Measurements from ENCODE around the gene RNF215.

The RNF215 gene

DNA sequence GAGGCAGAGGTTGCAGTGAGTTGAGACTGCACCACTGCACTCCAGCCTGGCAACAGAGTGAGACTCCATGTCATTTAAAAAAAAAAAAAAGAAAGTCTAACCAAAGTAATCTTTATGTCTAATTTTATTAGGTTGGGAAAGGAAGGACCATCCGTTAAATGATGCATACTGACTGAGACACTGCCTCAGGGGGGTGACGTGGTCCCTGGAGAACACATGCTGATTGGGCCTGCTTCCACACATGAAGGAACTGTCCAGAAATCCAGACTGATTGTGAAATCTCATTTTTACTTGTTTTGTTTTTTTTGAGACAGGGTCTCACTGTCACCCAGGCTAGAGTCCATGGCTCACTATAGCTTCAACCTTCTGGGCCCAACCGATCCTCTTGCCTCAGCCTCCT is 36.0 kb downstream of the RNF215 start:
- H3K4me2 ChIP-seq (ENCODE audit: low read depth, low read length) = no peak overlapping the region
- no peaks in the 10 kb centered on the region for H3K27me3 ChIP-seq (replicated peaks; ENCODE audit: insufficient read depth, low read length)
- H3K79me2 ChIP-seq (ENCODE audit: low read length) = peaks cover 95% of the 10 kb centered on the region
- peaks cover 14% of the 10 kb centered on the region for H3K36me3 ChIP-seq (replicated peaks; ENCODE audit: insufficient read depth, low read length)
- TF ChIP-seq EZH2 (optimal IDR thresholded peaks at IDR 0.05; ENCODE audit: low read depth, low read length) = no peak
- TF ChIP-seq, protein P1, sequence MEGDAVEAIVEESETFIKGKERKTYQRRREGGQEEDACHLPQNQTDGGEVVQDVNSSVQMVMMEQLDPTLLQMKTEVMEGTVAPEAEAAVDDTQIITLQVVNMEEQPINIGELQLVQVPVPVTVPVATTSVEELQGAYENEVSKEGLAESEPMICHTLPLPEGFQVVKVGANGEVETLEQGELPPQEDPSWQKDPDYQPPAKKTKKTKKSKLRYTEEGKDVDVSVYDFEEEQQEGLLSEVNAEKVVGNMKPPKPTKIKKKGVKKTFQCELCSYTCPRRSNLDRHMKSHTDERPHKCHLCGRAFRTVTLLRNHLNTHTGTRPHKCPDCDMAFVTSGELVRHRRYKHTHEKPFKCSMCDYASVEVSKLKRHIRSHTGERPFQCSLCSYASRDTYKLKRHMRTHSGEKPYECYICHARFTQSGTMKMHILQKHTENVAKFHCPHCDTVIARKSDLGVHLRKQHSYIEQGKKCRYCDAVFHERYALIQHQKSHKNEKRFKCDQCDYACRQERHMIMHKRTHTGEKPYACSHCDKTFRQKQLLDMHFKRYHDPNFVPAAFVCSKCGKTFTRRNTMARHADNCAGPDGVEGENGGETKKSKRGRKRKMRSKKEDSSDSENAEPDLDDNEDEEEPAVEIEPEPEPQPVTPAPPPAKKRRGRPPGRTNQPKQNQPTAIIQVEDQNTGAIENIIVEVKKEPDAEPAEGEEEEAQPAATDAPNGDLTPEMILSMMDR (IDR thresholded peaks at IDR 0.05; ENCODE audit: low read length) = no peak
- TF ChIP-seq EZH2phosphoT487 (IDR thresholded peaks at IDR 0.05; ENCODE audit: low read length) = no peak
- H3K9ac ChIP-seq (ENCODE audit: low read length) = no peak overlapping the region
- H3F3A ChIP-seq (ENCODE audit: insufficient read depth, low read length) = no peaks in the 10 kb centered on the region
- peaks cover 5% of the 10 kb centered on the region; the same call in 1 of the 2 replicates for H3K4me1 ChIP-seq (ENCODE audit: low read length)
- no peak overlapping the region for H3K27ac ChIP-seq (ENCODE audit: low read length)
- H2AFZ ChIP-seq (ENCODE audit: low read length) = no peak overlapping the region
- no peaks in the 10 kb centered on the region for H3K9me2 ChIP-seq (replicated peaks; ENCODE audit: insufficient read depth, low read length)
- no peaks in the 10 kb centered on the region for H3K9me3 ChIP-seq (replicated peaks; ENCODE audit: insufficient read depth, low read length)
- DNase-seq = no peak
- no peak overlapping the region for H3K4me3 ChIP-seq (ENCODE audit: low read length)
- H4K20me1 ChIP-seq (ENCODE audit: insufficient read depth, low read length) = no peaks in the 10 kb centered on the region

DNA sequence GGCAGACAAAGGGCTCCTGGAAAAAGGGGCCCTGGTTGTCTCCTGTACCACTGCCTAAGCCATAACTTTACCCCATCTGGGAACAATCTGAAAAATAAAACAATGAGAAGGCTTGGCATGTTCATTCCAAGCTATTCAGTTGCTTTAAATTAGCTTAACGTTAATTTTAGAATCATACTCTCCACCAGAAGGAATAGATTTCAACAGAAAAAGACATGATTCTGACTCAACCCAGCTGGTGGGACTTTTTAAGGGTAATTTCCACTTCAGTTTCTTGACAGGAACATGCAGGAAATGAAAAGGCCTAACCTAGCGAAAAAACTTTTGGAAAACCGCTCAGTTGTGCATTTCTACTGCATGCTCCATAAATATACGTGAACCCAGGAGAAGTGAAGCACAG is 38.4 kb downstream of the RNF215 start:
- H3K4me2 ChIP-seq (ENCODE audit: low read depth, low read length) = no peak overlapping the region
- peaks cover 25% of the 10 kb centered on the region for H3K36me3 ChIP-seq (replicated peaks; ENCODE audit: insufficient read depth, low read length)
- no peaks in the 10 kb centered on the region for H3F3A ChIP-seq (ENCODE audit: insufficient read depth, low read length)
- no peaks in the 10 kb centered on the region for H3K9me3 ChIP-seq (replicated peaks; ENCODE audit: insufficient read depth, low read length)
- no peaks in the 10 kb centered on the region for H3K4me1 ChIP-seq (ENCODE audit: low read length)
- no peak overlapping the region for H3K9ac ChIP-seq (ENCODE audit: low read length)
- no peaks in the 10 kb centered on the region for H3K27me3 ChIP-seq (replicated peaks; ENCODE audit: insufficient read depth, low read length)
- no peaks in the 10 kb centered on the region for H4K20me1 ChIP-seq (ENCODE audit: insufficient read depth, low read length)
- H3K27ac ChIP-seq (ENCODE audit: low read length) = no peak overlapping the region
- TF ChIP-seq EZH2phosphoT487 (IDR thresholded peaks at IDR 0.05; ENCODE audit: low read length) (no peak), EZH2 (optimal IDR thresholded peaks at IDR 0.05; ENCODE audit: low read depth, low read length) (no peak)
- TF ChIP-seq, protein P1 (IDR thresholded peaks at IDR 0.05; ENCODE audit: low read length) = no peak
- H3K79me2 ChIP-seq (ENCODE audit: low read length) = peaks cover 75% of the 10 kb centered on the region
- H3K9me2 ChIP-seq (replicated peaks; ENCODE audit: insufficient read depth, low read length) = no peaks in the 10 kb centered on the region
- no peak for DNase-seq
- no peak overlapping the region for H2AFZ ChIP-seq (ENCODE audit: low read length)
- H3K4me3 ChIP-seq (ENCODE audit: low read length) = no peak overlapping the region

DNA sequence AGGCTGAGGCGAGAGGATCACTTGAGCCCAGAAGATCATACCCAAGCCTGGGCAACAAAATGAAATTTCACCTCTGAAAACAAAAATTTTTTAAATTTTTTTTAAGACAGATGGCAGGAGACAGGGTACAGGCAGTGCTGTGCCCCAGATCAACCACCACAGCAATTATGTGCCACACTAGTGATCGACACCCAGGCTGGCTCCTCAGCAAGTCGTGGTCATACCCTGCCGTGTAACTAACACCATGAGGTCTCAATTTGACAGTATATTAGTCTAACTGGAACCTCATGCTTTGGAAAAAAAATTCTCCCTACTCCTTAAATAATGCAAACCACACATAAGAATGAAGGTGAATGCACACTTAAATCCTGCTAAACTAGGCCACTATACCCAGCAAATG is 38.8 kb downstream of the RNF215 start:
- no peak for DNase-seq
- peaks cover 71% of the 10 kb centered on the region for H3K79me2 ChIP-seq (ENCODE audit: low read length)
- no peaks in the 10 kb centered on the region for H4K20me1 ChIP-seq (ENCODE audit: insufficient read depth, low read length)
- no peaks in the 10 kb centered on the region for H3K27me3 ChIP-seq (replicated peaks; ENCODE audit: insufficient read depth, low read length)
- no peak overlapping the region for H3K9ac ChIP-seq (ENCODE audit: low read length)
- no peak overlapping the region for H3K4me2 ChIP-seq (ENCODE audit: low read depth, low read length)
- H3K4me3 ChIP-seq (ENCODE audit: low read length) = no peak overlapping the region
- H3K4me1 ChIP-seq (ENCODE audit: low read length) = no peaks in the 10 kb centered on the region
- TF ChIP-seq EZH2 (optimal IDR thresholded peaks at IDR 0.05; ENCODE audit: low read depth, low read length) (no peak), EZH2phosphoT487 (IDR thresholded peaks at IDR 0.05; ENCODE audit: low read length) (no peak)
- TF ChIP-seq, protein P1 (IDR thresholded peaks at IDR 0.05; ENCODE audit: low read length) = no peak
- H3K9me3 ChIP-seq (replicated peaks; ENCODE audit: insufficient read depth, low read length) = no peaks in the 10 kb centered on the region
- peaks cover 25% of the 10 kb centered on the region for H3K36me3 ChIP-seq (replicated peaks; ENCODE audit: insufficient read depth, low read length)
- H2AFZ ChIP-seq (ENCODE audit: low read length) = no peak overlapping the region
- H3K9me2 ChIP-seq (replicated peaks; ENCODE audit: insufficient read depth, low read length) = no peaks in the 10 kb centered on the region
- no peak overlapping the region for H3K27ac ChIP-seq (ENCODE audit: low read length)
- H3F3A ChIP-seq (ENCODE audit: insufficient read depth, low read length) = no peaks in the 10 kb centered on the region
